ENCODE results near the gene RSF1.

DNA sequence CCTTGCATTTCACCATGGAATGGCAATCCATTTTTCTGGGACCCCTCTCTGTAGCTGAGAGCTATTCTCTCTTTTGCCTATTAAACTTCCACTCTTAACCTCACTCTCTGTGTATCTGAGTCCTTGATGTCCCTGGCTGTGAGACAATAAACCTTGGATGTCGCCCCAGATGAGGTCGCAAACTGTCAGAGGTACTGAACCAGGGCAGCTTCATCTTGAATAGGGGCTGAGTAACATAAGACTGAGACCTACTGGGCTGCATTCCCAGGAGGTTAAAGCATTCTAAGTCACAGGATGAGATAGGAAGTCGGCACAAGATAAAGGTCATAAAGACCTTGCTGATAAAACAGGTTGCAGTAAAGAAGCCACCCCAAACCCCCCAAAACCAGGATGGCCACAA is 68.0 kb downstream of the RSF1 start:
- TF ChIP-seq POLR2A (IDR thresholded peaks at IDR 0.05; ENCODE audit: low read length) (no peak), GATA1 (IDR thresholded peaks at IDR 0.05; ENCODE audit: low read depth, low read length) (no peak)

All from erythroblast (primary cell).